ACC112 (cell line): Measurements from ENCODE around the gene CENPF.
A peak's percentile ranks its signal among the peaks of the same experiment; 100 is the strongest.

Experiments used
- H2AFZ ChIP-seq: fragments of 200-600 bp; sonication (generic); one replicate; pipeline ENCODE4 v1.6.0; 2017; ENCODE audit warnings: antibody characterized with exemption, low read length; ENCODE audit not compliant: unreplicated experiment
- H3K27ac ChIP-seq: fragments of 200-600 bp; sonication (generic); 2 replicates; pipeline ENCODE4 v1.5.1; 2014; ENCODE audit warnings: low read depth, mild to moderate bottlenecking, antibody characterized with exemption, low read length, moderate library complexity
- H3K27me3 ChIP-seq: fragments of 200-600 bp; sonication (generic); 2 replicates; pipeline ENCODE4 v1.6.1; 2014; ENCODE audit warnings: mild to moderate bottlenecking, antibody characterized with exemption, low read length, moderate library complexity, mixed read lengths; ENCODE audit not compliant: insufficient read depth
- H3K36me3 ChIP-seq: fragments of 200-600 bp; sonication (generic); 2 replicates; pipeline ENCODE4 v1.6.1; 2016; ENCODE audit warnings: mild to moderate bottlenecking, antibody characterized with exemption, low read length, moderate library complexity, mixed read lengths; ENCODE audit not compliant: insufficient read depth
- H3K4me1 ChIP-seq: fragments of 200-600 bp; sonication (generic); one replicate; pipeline ENCODE4 v1.6.1; 2016; ENCODE audit warnings: low read length, mixed read lengths; ENCODE audit not compliant: insufficient read depth, unreplicated experiment, control insufficient read depth
- H3K4me3 ChIP-seq: fragments of 200-600 bp; sonication (generic); 2 replicates; pipeline ENCODE4 v1.5.1; 2014; ENCODE audit warnings: mild to moderate bottlenecking, low read depth, low read length
- H3K79me2 ChIP-seq: fragments of 200-600 bp; sonication (generic); one replicate; pipeline ENCODE4 v1.6.0; 2016; ENCODE audit warnings: low read length; ENCODE audit not compliant: control insufficient read depth, unreplicated experiment, insufficient read depth

CENPF gene

DNA sequence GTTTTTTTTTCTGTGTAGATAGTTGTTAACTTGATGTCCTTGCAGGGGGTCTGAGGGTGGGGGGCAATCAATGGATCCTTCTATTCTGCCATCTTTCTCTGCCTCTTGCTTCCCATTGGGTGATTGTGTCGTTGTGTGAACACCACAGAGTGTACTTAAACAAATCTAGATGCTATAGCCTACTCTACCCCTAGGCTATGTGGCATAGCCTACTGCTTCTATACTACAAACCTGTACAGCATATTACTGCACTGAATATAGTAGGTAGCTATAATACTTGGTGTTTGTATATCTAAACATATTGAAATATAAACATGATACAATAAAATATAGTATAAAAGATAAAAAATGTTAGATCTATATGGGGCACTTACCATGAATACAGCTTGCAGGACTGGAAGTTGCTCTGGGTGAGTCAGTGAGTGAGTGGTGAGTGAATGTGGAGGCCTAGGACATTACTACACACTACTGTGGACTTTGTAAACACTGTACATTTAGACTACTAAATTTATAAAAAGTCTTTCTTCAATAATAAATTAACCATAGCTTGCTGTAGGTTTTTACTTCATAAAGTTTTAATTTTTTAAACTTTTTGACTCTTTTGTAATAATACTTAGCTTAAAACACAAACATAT lies 105.4 kb downstream of the CENPF start:
- no peaks in the 10 kb centered on the region for H3K27me3 ChIP-seq
- no peaks in the 10 kb centered on the region for H3K79me2 ChIP-seq
- H3K4me1 ChIP-seq = peaks cover 3% of the 10 kb centered on the region
- H3K36me3 ChIP-seq = no peaks in the 10 kb centered on the region
- no peak overlapping the region for H3K4me3 ChIP-seq
- H2AFZ ChIP-seq = peak overlapping the region; percentile 68
- no peak overlapping the region for H3K27ac ChIP-seq

DNA sequence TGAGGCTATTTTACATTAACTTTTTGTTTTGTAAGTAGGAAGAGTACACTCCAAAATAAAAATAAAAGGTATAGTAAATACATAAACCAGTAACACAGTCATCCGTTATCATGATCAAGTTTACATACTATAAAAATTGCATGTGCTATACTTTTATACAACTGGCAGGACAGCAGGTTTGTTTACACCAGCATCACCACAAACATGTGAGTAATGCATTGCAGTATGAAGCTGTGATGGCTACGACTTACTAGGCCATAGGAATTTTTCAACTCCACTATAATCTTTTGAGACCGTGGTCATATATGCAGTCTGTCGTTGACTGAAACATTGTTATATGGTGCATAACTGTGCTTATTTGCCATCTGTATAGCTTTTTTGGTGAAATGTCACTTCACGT lies 106.2 kb downstream of the CENPF start:
- no peaks in the 10 kb centered on the region for H3K36me3 ChIP-seq
- H2AFZ ChIP-seq = no peak overlapping the region
- H3K4me3 ChIP-seq = no peak overlapping the region
- H3K4me1 ChIP-seq = peaks cover 3% of the 10 kb centered on the region
- no peaks in the 10 kb centered on the region for H3K79me2 ChIP-seq
- H3K27me3 ChIP-seq = no peaks in the 10 kb centered on the region
- H3K27ac ChIP-seq = no peak overlapping the region

GRCh38 chr1:214712737-214713136 lies 109.7 kb downstream of the CENPF start:
- H3K79me2 ChIP-seq = no peaks in the 10 kb centered on the region
- H3K4me1 ChIP-seq = peaks cover 3% of the 10 kb centered on the region
- H3K27ac ChIP-seq = no peak overlapping the region
- no peaks in the 10 kb centered on the region for H3K27me3 ChIP-seq
- no peak overlapping the region for H2AFZ ChIP-seq
- no peaks in the 10 kb centered on the region for H3K36me3 ChIP-seq
- no peak overlapping the region for H3K4me3 ChIP-seq
